NCI-H1417 treated with DMSO at 0.1 percent for 48 hours (cell line): ENCODE measurements around the gene PRTN3.
"Not testable (repeated sequence)": the region's sequence is repeated elsewhere in the genome, so short reads cannot be mapped to it uniquely, and the experiment has no call there.

Experiments
- DNase-seq: peaks from one replicate; lab custom pipeline; 2025; lab: John Stamatoyannopoulos, UW

Gene PRTN3

GRCh38 chr19:848386-848921 lies 7.7 kb downstream of the PRTN3 start:
- DNase-seq, result no peak

DNA sequence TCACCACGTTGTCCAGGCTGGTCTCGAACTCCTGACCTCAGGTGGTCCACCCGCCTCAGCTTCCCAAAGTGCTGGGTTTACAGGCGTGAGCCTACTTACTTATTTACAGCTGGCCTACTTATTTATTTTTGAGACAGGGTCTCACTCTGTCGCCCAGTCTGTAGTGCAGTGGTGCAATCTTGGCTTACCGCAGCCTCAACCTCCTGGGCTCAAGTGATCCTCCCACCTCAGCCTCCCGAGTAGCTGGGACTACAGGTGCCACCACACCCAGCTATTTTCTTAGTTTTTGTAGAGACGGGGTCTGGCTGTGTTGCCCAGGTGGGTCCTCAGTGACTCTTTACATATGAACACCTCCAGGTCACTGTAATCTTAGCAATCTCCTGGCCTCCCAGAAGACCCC lies 8.4 kb downstream of the PRTN3 start:
- DNase-seq, result not testable (repeated sequence)

GRCh38 chr19:850221-850978 lies 9.6 kb downstream of the PRTN3 start:
- DNase-seq, result peak; percentile 54

- DNase-seq, result no peak
Observed at GRCh38 chr19:850979-851335, 10.2 kb downstream of the PRTN3 start.

- DNase-seq, result no peak
Observed at GRCh38 chr19:852136-853013, 11.6 kb downstream of the PRTN3 start, which contains the start of gene ELANE. TSS of gene ELANE (plus strand) at chr19:852303. CDS start at chr19:852329, 26 bp downstream.

DNA sequence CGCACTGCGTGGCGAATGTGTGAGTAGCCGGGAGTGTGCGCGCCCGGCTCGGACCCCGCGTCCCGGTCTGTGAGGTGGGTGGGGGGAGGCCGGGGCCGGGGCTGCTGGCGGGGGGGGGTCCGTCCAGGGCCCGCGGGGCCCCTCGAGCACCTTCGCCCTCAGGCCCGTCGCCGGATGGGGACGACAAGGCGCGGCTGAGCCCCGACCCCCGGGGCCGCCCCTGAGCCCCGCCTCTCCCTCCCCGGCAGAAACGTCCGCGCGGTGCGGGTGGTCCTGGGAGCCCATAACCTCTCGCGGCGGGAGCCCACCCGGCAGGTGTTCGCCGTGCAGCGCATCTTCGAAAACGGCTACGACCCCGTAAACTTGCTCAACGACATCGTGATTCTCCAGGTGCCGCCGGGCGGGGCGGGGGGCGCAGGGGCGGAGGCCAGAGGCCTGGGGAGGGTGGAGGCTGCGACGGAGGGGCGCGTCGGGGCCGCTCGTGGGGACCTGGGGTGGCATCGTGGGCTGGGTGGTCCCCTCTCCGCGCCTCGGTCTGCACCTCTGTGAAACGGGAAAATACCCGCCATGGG lies 12.3 kb downstream of the PRTN3 start:
- no peak for DNase-seq

DNA sequence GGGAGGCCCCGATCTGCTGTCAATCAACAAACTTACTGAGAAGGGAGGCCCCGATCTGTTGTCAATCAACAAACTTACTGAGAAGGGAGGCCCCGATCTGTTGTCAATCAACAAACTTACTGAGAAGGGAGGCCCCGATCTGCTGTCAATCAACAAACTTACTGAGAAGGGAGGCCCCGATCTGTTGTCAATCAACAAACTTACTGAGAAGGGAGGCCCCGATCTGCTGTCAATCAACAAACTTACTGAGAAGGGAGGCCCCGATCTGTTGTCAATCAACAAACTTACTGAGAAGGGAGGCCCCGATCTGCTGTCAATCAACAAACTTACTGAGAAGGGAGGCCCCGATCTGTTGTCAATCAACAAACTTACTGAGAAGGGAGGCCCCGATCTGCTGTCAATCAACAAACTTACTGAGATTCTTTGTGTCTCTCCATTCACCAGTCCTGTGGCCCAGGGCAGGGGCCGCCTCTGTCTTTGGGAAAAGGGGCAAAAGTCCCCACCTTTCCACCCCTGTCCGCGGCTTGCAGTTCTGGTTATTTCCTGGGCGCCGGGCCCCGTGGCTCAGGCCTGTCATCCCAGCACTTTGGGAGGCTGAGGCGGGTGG lies 12.9 kb downstream of the PRTN3 start:
- DNase-seq, result not testable (repeated sequence)

DNA sequence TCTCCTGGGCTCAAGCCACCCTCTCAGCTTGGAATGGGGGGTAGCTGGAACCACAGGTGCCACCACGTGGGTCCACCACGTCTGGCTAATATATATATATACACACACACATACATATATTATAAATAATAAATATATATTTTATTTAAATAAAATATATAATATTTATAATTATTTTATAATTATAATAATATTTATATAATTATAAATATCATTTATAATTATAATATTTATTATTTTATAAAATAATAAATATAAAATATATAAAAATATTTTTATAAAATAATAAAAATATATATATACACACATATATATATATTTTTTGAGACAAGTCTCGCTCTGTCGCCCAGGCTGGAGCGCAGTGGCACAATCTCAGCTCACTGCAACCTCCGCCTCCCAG lies 13.8 kb downstream of the PRTN3 start:
- no peak for DNase-seq

- no peak for DNase-seq
Observed at GRCh38 chr19:855142-855541, 14.3 kb downstream of the PRTN3 start.

GRCh38 chr19:855566-856120 lies 14.8 kb downstream of the PRTN3 start:
- DNase-seq, result no peak

GRCh38 chr19:858284-858683 lies 17.5 kb downstream of the PRTN3 start:
- no peak for DNase-seq

DNA sequence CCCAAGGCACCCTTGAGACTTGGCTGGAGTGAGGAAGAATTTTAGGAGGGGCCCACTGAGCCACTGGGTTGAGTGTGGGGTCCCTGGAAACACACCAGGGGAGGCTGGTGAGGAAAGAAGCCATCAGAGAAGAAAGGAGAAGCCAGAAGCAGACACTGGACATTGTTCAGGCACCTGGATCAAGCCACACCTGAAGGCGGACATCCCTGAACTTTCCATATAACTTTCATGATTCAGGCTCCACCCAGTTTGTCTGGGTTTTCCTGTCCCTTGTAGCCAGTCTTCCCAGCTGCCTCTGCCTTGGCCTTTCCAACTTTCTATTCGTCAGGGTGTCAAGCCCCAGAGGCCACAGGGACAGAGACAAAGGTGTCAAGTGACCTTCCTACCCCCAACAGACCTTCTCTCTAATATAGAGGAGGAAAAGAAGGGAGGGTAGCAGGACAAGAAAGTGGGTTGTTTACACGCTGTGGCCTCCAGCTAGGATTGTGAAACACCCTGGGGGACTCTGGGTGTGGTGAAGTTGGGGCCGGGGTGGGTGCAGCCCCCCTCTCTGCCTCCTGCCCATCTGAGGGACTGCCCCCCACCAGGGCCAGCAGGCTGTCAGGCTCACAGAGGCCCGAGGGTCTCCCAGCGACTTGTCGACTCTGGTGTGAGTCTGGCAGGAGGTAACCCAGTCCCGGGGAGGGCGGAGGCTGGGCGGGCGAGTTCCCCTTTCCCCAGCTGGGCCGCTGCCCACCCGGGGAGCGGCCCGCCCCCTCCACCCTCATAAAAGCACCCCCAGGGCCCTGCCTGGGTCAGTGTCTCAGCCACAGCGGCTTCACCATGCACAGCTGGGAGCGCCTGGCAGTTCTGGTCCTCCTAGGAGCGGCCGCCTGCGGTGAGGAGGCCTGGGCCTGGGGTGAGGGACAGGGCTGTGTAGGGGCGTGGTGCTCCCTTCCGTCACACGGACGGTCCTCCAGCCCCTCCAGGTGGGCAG lies 18.4 kb downstream of the PRTN3 start, which contains the start of gene CFD:
CFD (plus strand) TSS at position 797 of the 976 bp plus-strand sequence; CDS start at position 823, 26 bp downstream.
- no peak for DNase-seq

GRCh38 chr19:861141-861755 lies 20.4 kb downstream of the PRTN3 start:
- DNase-seq, result no peak

DNA sequence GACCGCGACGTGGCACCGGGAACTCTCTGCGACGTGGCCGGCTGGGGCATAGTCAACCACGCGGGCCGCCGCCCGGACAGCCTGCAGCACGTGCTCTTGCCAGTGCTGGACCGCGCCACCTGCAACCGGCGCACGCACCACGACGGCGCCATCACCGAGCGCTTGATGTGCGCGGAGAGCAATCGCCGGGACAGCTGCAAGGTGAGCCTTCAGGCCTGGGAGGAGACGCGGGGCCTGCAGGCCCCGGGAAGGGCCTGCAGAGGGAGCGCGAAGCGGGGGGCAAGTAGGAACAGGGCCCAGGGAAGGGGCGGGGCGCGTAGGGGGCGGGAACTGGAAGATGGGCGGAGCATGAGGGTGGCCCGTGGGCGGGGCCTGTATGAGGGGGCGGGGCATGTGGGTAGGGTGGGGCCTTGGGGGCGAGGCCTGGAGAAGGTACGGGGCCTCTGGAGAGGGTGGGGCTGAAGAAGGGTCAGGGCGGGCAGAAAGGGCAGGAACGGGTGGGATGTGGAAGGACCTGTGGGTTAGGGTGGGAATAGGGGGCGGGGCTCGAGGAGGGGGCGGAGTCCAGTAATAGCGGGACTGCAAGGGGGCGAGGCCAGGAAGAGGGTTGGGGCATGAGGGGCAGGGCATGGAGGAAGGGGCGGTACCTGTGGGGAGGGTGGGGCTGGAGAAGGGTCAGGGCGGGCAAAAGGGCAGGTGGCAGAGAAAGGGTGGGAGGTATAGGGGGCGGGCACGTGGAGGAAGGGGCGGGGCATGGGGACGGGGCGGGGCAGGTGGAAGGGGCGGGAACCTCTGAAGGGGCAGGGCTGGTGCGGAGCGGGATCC lies 21.2 kb downstream of the PRTN3 start:
- DNase-seq, result peak; percentile 17

DNA sequence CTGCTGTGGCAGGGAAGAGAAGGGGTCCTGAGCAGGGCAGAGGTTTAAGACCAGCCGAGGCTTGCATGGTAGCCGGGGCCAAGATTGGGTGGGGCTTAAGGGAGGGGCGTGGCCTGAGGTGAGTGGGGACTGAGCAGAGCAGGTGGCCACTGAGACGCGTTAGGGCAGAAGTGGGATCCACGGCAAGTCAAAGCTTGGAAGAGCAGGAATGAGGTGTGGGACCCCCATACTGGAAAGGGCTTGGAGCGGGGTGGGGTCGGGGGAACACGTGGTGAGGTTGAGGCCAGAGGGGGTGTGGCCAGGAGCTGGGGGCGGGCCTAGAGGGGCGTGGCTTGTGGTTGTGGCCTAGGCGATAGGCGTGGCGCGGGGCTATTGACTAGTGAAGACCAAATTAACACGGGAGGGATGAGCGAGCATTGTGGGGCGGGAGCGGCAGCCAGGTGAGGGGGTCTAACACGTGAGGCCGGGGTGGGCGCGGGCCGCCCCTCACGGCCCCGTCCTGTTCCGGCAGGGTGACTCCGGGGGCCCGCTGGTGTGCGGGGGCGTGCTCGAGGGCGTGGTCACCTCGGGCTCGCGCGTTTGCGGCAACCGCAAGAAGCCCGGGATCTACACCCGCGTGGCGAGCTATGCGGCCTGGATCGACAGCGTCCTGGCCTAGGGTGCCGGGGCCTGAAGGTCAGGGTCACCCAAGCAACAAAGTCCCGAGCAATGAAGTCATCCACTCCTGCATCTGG lies 21.9 kb downstream of the PRTN3 start:
- no peak for DNase-seq

GRCh38 chr19:863315-863620 lies 22.5 kb downstream of the PRTN3 start:
- DNase-seq, result no peak

DNA sequence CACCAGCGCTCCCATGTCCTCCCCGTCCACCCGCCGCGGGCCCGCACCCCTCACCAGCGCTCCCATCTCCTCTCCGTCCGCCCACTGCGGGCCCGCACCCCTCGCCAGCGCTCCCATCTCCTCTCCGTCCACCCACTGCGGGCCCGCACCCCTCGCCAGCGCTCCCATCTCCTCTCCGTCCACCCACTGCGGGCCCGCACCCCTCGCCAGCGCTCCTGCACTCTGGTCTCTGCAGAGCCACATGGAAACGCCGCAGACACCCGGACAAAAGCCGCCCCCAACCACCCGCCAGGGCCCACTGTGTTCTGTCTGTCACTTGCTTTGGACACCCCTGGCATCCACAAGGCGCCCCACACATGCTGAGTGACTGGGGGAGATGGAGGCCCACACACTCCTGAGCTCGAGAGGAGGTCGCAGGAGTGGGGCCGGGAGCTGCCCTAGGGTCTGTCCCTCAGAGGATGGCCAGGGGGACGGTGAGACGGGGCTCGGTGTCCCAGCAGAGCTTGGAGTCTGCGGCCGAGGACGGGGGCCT lies 26.0 kb downstream of the PRTN3 start:
- DNase-seq, result no peak

DNA sequence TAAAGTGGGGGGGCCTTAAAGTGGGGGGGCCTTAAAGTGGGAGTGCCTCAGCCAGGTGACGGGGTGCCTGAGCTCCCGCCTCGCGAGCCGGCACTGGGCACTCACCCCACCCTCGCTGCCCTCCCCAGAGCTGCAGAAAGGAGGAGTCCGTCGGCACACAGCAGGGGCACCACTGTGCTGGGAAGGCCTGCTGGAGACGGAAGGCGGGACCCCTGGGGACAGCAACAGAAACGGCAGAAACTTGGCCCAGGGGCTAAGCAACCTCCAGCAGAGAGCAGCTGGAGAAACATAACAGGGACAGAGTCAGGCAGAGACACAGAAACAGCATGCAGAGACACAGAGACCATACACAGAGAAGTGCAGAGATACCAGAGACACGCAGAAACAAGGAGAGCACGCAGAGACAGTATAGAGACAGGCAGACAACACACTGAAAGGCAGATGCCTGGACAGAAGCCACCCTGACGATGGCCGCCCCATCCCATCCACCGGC lies 26.5 kb downstream of the PRTN3 start:
- no peak for DNase-seq
